ENCODE measurements around the gene PFDN4. TPM values are rescaled to one million over a fixed set of nuclear protein-coding genes. Genes with fewer than 3 reads are reported as not detected.

The PFDN4 gene
- total and polyA plus RNA-seq, 4 donors, result 19.8 to 120 (median 45.4) TPM

DNA sequence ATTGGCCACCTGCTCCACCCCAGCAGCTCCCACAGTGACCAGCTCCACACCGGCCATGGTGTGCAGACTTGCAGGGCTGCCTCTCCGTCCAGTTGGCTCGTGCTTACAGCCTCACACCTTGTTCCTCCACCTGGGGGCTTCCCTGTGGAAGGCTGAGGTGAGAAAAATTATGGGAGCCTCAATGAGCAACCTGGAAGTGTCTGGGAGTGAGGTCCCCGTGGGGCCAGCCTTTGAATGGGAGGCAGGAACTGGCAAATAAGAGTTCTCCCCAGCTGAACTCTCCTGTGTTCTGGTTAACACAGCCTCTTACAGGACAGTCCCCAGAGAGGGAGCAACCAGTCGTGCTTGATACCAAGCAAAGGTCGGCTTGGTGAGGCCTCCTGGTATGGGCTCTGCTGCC is 3.8 kb upstream of the PFDN4 start:
- 68 to 69% methylated on average over 6 of the region's 6 CpGs for WGBS, 2 donors

DNA sequence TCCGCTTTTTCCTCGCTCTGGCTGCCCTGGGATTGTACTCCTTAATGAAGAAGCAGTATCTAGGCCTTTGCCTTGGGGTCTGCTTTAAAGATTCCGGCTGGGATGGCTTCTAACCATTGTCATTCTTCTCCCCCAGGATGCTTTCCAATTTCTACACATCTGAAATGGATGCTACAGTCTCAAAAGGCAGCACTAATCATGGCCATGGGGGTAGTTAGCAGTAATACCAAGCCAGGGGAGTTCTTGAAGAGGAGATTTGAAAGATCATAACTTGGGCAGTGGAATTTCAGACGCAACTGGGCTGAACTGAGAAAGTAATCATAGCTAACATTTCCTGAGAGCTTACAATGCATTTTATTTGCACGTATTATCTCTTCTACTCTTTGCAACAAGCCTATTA is 3.4 kb upstream of the PFDN4 start:
- Histone ChIP-seq H3K4me3 (ENCODE audit: low read length in 2 of 2) (no peak overlapping the region), H3K27ac (ENCODE audit: low read depth in 1 of 2, low read length in 2 of 2) (no peak overlapping the region), H3K4me1 (ENCODE audit: control insufficient read depth in 1 of 2, insufficient read depth in 2 of 2, low read length in 2 of 2) (peaks cover 0 to 6% of the 10 kb centered on the region in 2 donors), H3K9me3 (ENCODE audit: control insufficient read depth, low read length) (no peaks in the 10 kb centered on the region), H3K36me3 (ENCODE audit: control insufficient read depth in 1 of 2, insufficient read depth in 2 of 2, low read length in 1 of 2) (no peaks in the 10 kb centered on the region), H3K27me3 (ENCODE audit: control insufficient read depth in 1 of 2, insufficient read depth in 2 of 2, low read length in 1 of 2) (no peaks in the 10 kb centered on the region)
- DNase-seq (no peak), ATAC-seq (ENCODE audit: low FRiP score) (no peak)
- intact Hi-C loops (cut with DNase I), result loop anchor here in 1 of 2 donors (10.0 kb wide), 1 partner anchor 630 kb away; no protein-coding TSS in a partner anchor
- 88 to 90% methylated on average over 5 of the region's 5 CpGs for WGBS, 2 donors

More for the DNA sequence above, 3.8 kb upstream of the PFDN4 start:
- H3K27ac ChIP-seq (ENCODE audit: low read depth in 1 of 2, low read length in 2 of 2), result no peak overlapping the region
- no peak overlapping the region for H3K4me3 ChIP-seq (ENCODE audit: low read length in 2 of 2)
- ATAC-seq (ENCODE audit: low FRiP score) (no peak), DNase-seq (no peak)
- no peaks in the 10 kb centered on the region for H3K36me3 ChIP-seq (ENCODE audit: control insufficient read depth in 1 of 2, insufficient read depth in 2 of 2, low read length in 1 of 2)
- no peaks in the 10 kb centered on the region for H3K27me3 ChIP-seq (ENCODE audit: control insufficient read depth in 1 of 2, insufficient read depth in 2 of 2, low read length in 1 of 2)
- no peaks in the 10 kb centered on the region for H3K9me3 ChIP-seq (ENCODE audit: control insufficient read depth, low read length)
- intact Hi-C loops (cut with DNase I), result loop anchor here in 1 of 2 donors (10.0 kb wide), 1 partner anchor 629 kb away; no protein-coding TSS in a partner anchor
- peaks cover 0 to 2% of the 10 kb centered on the region in 2 donors for H3K4me1 ChIP-seq (ENCODE audit: control insufficient read depth in 1 of 2, insufficient read depth in 2 of 2, low read length in 2 of 2)

DNA sequence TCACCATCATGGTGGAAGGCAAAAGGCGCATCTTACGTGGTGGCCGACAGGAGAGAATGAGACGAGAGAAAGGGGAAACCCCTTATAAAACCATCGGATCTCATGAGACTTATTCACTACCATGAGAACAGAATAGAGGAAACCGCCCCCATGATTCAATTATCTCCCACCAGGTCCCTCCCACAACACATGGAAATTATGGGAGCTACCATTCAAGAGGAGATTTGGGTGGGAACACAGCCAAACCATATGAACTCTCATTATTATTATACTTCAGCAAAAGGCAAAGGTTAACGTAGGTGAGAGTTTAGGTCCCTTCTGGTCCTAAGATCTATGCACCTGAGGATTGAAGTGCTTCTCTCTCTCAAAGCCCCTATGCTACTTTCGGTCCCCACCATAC is 2.4 kb upstream of the PFDN4 start:
- H3K27me3 ChIP-seq (ENCODE audit: control insufficient read depth in 1 of 2, insufficient read depth in 2 of 2, low read length in 1 of 2), result no peaks in the 10 kb centered on the region
- ATAC-seq (ENCODE audit: low FRiP score), result no peak
- 90 to 91% methylated on average over 8 of the region's 8 CpGs for WGBS, 2 donors
- peaks cover 0 to 10% of the 10 kb centered on the region in 2 donors for H3K4me1 ChIP-seq (ENCODE audit: control insufficient read depth in 1 of 2, insufficient read depth in 2 of 2, low read length in 2 of 2)
- H3K4me3 ChIP-seq (ENCODE audit: low read length in 2 of 2), result no peak overlapping the region
- no peaks in the 10 kb centered on the region for H3K36me3 ChIP-seq (ENCODE audit: control insufficient read depth in 1 of 2, insufficient read depth in 2 of 2, low read length in 1 of 2)
- no peaks in the 10 kb centered on the region for H3K9me3 ChIP-seq (ENCODE audit: control insufficient read depth, low read length)
- H3K27ac ChIP-seq (ENCODE audit: low read depth in 1 of 2, low read length in 2 of 2), result no peak overlapping the region
- no peak for DNase-seq
- intact Hi-C loops (cut with DNase I), result loop anchor here (5.0 to 10.0 kb wide), 2 partner anchors 378 to 631 kb away; no protein-coding TSS in a partner anchor

DNA sequence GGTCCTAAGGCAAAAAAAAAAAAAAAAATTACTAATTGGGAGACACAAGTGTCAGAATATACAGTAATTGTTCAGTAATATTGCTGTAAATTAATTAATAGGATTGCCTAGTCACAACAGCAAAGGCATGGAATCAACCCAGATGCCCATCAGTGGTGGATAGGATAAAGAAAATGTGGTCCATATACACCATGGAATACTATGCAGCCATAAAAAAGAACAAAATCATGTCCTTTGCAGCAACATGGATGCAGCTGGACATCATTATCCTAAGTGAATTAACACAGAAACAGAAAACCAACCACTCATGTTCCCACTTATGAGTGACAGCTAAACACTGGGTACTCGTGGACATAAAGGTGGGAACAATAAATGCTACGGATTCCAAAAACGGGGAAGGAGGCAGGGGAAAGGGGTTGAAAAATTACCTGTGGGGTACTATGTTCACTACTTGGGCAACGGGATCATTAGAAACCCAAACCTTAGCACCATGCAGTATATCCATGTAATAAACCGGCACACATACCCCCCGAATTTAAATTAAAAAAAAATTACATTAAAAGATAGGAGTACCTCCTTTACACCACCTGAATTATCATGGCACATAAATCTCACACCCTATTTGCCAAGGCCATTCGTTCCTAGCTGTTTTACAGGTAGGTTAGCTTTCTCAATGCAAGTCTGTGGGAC is 689 bp upstream of the PFDN4 start:
- intact Hi-C loops (cut with DNase I), result loop anchor here (5.0 to 10.0 kb wide), 2 partner anchors 380 to 632 kb away; no protein-coding TSS in a partner anchor
- Histone ChIP-seq H3K36me3 (ENCODE audit: control insufficient read depth in 1 of 2, insufficient read depth in 2 of 2, low read length in 1 of 2) (no peaks in the 10 kb centered on the region), H3K4me3 (ENCODE audit: low read length in 2 of 2) (no peak overlapping the region), H3K9me3 (ENCODE audit: control insufficient read depth, low read length) (no peaks in the 10 kb centered on the region), H3K27me3 (ENCODE audit: control insufficient read depth in 1 of 2, insufficient read depth in 2 of 2, low read length in 1 of 2) (no peaks in the 10 kb centered on the region), H3K27ac (ENCODE audit: low read depth in 1 of 2, low read length in 2 of 2) (no peak overlapping the region), H3K4me1 (ENCODE audit: control insufficient read depth in 1 of 2, insufficient read depth in 2 of 2, low read length in 2 of 2) (peaks cover 0 to 10% of the 10 kb centered on the region in 2 donors)
- DNase-seq (no peak), ATAC-seq (ENCODE audit: low FRiP score) (no peak)
- WGBS, 2 donors, result 63 to 66% methylated on average over 7 of the region's 7 CpGs

DNA sequence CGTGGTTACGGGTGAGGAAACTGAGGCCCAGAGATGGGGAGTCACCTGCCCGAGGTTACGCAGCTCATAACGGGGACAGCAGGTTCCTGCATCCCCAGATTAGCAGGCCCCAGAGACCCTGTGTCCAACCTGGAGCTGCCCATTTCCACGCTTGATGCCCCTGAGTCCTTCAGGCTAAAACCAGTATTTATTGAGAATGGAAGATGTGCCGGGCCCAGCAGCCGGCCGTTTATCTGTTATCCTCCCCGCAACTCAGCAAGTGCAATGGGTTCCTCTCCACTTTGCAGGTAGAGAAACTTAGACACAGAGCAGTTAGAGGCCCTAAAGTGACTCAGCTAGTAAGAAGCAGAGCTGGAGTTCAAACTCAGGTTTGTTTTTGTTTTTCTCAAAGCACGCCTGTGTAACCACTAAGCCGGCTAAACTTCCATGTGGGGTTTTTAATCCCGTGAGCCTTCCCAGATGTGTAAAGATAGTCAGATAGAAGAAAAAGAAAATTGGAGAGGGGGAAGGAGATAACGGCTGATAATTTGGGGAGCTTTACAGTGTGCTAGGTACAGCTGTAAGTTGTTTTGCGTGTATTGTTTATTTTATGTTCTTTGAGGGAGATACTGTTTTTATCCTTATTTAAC is 775 bp downstream of the PFDN4 start:
- Histone ChIP-seq H3K4me1 (ENCODE audit: control insufficient read depth in 1 of 2, insufficient read depth in 2 of 2, low read length in 2 of 2) (peaks cover 1 to 10% of the 10 kb centered on the region in 2 donors), H3K4me3 (ENCODE audit: low read length in 2 of 2) (peak overlapping the region; percentile 62 to 92), H3K27me3 (ENCODE audit: control insufficient read depth in 1 of 2, insufficient read depth in 2 of 2, low read length in 1 of 2) (no peaks in the 10 kb centered on the region), H3K36me3 (ENCODE audit: control insufficient read depth in 1 of 2, insufficient read depth in 2 of 2, low read length in 1 of 2) (no peaks in the 10 kb centered on the region), H3K9me3 (ENCODE audit: control insufficient read depth, low read length) (no peaks in the 10 kb centered on the region), H3K27ac (ENCODE audit: low read depth in 1 of 2, low read length in 2 of 2) (peak overlapping the region in 1 of 2 donors; percentile 28)
- intact Hi-C loops (cut with DNase I), result loop anchor here (5.0 to 10.0 kb wide), 2 partner anchors 381 to 634 kb away; no protein-coding TSS in a partner anchor
- 0 to 1% methylated on average over 15 of the region's 15 CpGs for WGBS, 2 donors
- ATAC-seq (ENCODE audit: low FRiP score), result no peak
- DNase-seq, result no peak

DNA sequence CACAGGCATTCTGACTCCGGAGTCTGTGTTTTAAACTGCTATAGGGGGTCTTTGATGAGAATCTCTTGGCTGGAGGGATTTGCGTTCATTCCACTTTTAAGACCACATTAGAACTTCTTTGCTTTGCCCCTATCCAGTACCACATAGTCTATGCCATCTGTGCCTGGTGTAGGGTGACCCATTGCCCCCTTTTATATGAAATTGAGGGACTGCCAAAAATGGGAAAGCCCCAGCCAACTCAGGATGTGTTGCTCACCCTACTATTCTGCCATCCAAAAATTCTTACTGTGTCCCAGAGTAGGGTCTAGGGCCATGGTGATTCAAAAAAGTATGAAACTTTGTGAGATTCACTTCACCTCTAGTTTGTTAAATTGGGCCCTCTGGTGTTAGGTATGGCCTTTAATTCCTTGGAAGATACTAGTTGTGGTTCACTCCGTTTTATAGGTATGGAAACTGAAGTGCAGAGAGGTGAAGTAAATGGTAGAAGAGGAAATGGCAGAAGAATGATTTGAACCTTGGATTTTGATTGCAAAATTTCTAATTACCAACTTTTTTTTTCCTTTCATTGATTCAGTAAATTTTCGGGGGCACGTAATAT is 1.4 kb downstream of the PFDN4 start:
- H3K4me1 ChIP-seq (ENCODE audit: control insufficient read depth in 1 of 2, insufficient read depth in 2 of 2, low read length in 2 of 2), result peaks cover 1 to 10% of the 10 kb centered on the region in 2 donors
- 83 to 90% methylated on average over 5 of the region's 5 CpGs for WGBS, 2 donors
- ATAC-seq (ENCODE audit: low FRiP score) (no peak), DNase-seq (no peak)
- no peaks in the 10 kb centered on the region for H3K9me3 ChIP-seq (ENCODE audit: control insufficient read depth, low read length)
- no peaks in the 10 kb centered on the region for H3K27me3 ChIP-seq (ENCODE audit: control insufficient read depth in 1 of 2, insufficient read depth in 2 of 2, low read length in 1 of 2)
- peak overlapping the region in 1 of 2 donors; percentile 92 for H3K4me3 ChIP-seq (ENCODE audit: low read length in 2 of 2)
- intact Hi-C loops (cut with DNase I), result loop anchor here (5.0 to 10.0 kb wide), 2 partner anchors 382 to 635 kb away; no protein-coding TSS in a partner anchor
- no peaks in the 10 kb centered on the region for H3K36me3 ChIP-seq (ENCODE audit: control insufficient read depth in 1 of 2, insufficient read depth in 2 of 2, low read length in 1 of 2)
- no peak overlapping the region for H3K27ac ChIP-seq (ENCODE audit: low read depth in 1 of 2, low read length in 2 of 2)

DNA sequence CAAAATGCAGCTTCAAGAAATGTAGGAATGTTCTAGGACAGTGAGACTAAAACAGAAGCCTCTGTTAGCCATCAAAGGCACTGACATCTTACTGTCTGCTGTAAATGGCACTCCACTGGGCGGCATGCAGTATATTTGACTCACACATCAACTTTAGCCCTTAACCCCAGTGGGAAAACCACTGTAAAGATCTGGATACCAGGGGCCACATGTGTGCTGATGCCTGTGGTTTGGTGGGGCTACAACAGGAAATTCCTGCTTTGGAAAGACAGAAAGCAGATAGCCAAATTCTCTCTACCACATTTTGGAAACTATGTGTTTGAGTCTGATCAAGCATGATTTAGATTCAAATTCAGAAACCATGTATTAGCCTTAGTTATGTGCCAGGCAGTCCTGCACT is 4.3 kb downstream of the PFDN4 start:
- WGBS, 2 donors, result 90 to 96% methylated on average over 1 of the region's 1 CpG
- Histone ChIP-seq H3K27me3 (ENCODE audit: control insufficient read depth in 1 of 2, insufficient read depth in 2 of 2, low read length in 1 of 2) (no peaks in the 10 kb centered on the region), H3K4me1 (ENCODE audit: control insufficient read depth in 1 of 2, insufficient read depth in 2 of 2, low read length in 2 of 2) (peaks cover 1 to 10% of the 10 kb centered on the region in 2 donors), H3K9me3 (ENCODE audit: control insufficient read depth, low read length) (no peaks in the 10 kb centered on the region), H3K27ac (ENCODE audit: low read depth in 1 of 2, low read length in 2 of 2) (no peak overlapping the region), H3K36me3 (ENCODE audit: control insufficient read depth in 1 of 2, insufficient read depth in 2 of 2, low read length in 1 of 2) (no peaks in the 10 kb centered on the region), H3K4me3 (ENCODE audit: low read length in 2 of 2) (no peak overlapping the region)
- ATAC-seq (ENCODE audit: low FRiP score), result no peak
- intact Hi-C loops (cut with DNase I), result no loop called here
- DNase-seq, result no peak

DNA sequence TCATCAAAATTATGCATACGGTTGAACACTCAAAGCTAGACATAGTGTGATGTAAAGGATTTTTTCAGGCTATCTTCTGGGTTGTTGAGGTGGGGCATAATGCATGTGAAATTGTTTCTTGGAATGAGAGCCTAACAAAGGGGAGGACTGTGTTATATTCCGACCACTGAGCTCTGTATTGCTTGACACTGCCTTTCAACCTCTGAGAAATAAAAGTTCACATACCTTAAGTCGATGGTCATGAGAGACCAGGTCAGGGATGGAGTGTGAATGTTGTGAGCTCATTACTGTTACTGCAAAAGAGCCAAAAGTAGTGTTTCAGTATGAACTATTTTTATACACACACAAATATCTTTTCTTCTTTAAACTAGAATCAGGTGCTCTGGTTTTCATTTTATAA is 5.0 kb downstream of the PFDN4 start:
- H3K4me1 ChIP-seq (ENCODE audit: control insufficient read depth in 1 of 2, insufficient read depth in 2 of 2, low read length in 2 of 2), result peaks cover 1 to 10% of the 10 kb centered on the region in 2 donors
- 85 to 87% methylated on average over 3 of the region's 3 CpGs for WGBS, 2 donors
- no peaks in the 10 kb centered on the region for H3K36me3 ChIP-seq (ENCODE audit: control insufficient read depth in 1 of 2, insufficient read depth in 2 of 2, low read length in 1 of 2)
- intact Hi-C loops (cut with DNase I), result no loop called here
- no peak overlapping the region for H3K27ac ChIP-seq (ENCODE audit: low read depth in 1 of 2, low read length in 2 of 2)
- ATAC-seq (ENCODE audit: low FRiP score), result no peak
- no peaks in the 10 kb centered on the region for H3K9me3 ChIP-seq (ENCODE audit: control insufficient read depth, low read length)
- no peak for DNase-seq
- H3K4me3 ChIP-seq (ENCODE audit: low read length in 2 of 2), result no peak overlapping the region
- no peaks in the 10 kb centered on the region for H3K27me3 ChIP-seq (ENCODE audit: control insufficient read depth in 1 of 2, insufficient read depth in 2 of 2, low read length in 1 of 2)
